Uterus (tissue), 2 donors: Measurements from ENCODE around the gene SLFN11.

ENCODE experiments used
- CTCF ChIP-seq, 4 experiments: fragments of 200-600 bp in 2 of 4; fragments of 450-650 bp in 2 of 4; sonication (generic) in 2 of 4; IDR thresholded peaks; one replicate each; pipeline ENCODE4 v1.5.1; 2016 to 2019; ENCODE audit warnings: antibody characterized with exemption in 4 of 4, mild to moderate bottlenecking in 2 of 4, moderate library complexity in 1 of 4
- POLR2A ChIP-seq, 2 donors: fragments of 450-650 bp; IDR thresholded peaks; one replicate each; pipeline ENCODE4 v1.6.1; 2016; ENCODE audit warnings: antibody characterized with exemption in 2 of 2, mild to moderate bottlenecking in 1 of 2, moderate library complexity in 1 of 2

GRCh38 chr17:35374766-35375344, 1.4 kb upstream of the SLFN11 start:
- TF ChIP-seq CTCF (IDR thresholded peaks at IDR 0.05) = no peak
- TF ChIP-seq POLR2A (IDR thresholded peaks at IDR 0.05) = no peak
